ENCODE results near the gene CST11. TPM values are rescaled to one million over a fixed set of nuclear protein-coding genes. Genes with fewer than 3 reads are reported as not detected.

CST11 gene
- polyA plus RNA-seq, 1 donor (not counting 4 experiments of a cell fraction or from before 2014, with no cell fraction given) = not detected

DNA sequence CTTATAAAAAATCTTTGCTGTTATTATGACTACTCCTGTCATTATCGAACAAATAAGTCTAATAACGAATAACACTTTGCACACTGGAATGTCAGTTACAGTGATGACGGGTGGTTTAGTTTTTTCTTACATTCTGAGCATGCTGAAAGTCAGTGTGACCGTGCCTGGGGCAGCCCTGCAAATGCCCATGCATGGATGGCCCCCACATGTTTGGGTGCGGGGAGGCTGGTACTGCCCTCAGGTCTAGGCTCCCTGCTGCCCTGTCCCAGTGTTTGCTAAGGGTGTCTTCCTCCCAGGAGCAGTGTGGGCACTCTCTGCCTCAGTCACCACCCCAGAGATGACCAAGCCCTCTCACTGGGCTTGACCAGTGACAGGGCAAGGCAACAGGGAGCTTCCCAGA is 10.2 kb downstream of the CST11 start:
- Histone ChIP-seq H3K9ac (ENCODE audit: control insufficient read depth, extremely low read depth, insufficient read depth, low read length) (no peak overlapping the region), H3K9me3 (ENCODE audit: control insufficient read depth, low read depth, low read length) (no peaks in the 10 kb centered on the region), H3K4me1 (ENCODE audit: control insufficient read depth, extremely low read depth, insufficient read depth, low read length) (peaks cover 10% of the 10 kb centered on the region), H3K9me1 (ENCODE audit: control insufficient read depth, extremely low read depth, insufficient read depth, low read length) (peaks cover 2% of the 10 kb centered on the region), H3K27me3 (ENCODE audit: control insufficient read depth, extremely low read depth, insufficient read depth, low read length) (no peaks in the 10 kb centered on the region), H3K27ac (ENCODE audit: control insufficient read depth, insufficient read depth, low read length) (no peak overlapping the region), H3K36me3 (ENCODE audit: control insufficient read depth in 2 of 2, extremely low read depth in 1 of 2, insufficient read depth in 2 of 2, low read length in 2 of 2) (no peaks in the 10 kb centered on the region), H2AFZ (ENCODE audit: control insufficient read depth, low read length) (no peak overlapping the region), H3K79me2 (ENCODE audit: control insufficient read depth, insufficient read depth, low read length) (no peaks in the 10 kb centered on the region), H3K4me3 (ENCODE audit: control insufficient read depth in 2 of 3, extremely low read depth in 1 of 3, insufficient read depth in 2 of 3, low read depth in 1 of 3, low read length in 3 of 3) (no peak overlapping the region), H4K20me1 (ENCODE audit: control insufficient read depth, extremely low read depth, insufficient read depth, low read length) (no peaks in the 10 kb centered on the region), H3K4me2 (ENCODE audit: control insufficient read depth, extremely low read depth, insufficient read depth, low read depth, low read length) (no peak overlapping the region)
- TF ChIP-seq, protein P1, sequence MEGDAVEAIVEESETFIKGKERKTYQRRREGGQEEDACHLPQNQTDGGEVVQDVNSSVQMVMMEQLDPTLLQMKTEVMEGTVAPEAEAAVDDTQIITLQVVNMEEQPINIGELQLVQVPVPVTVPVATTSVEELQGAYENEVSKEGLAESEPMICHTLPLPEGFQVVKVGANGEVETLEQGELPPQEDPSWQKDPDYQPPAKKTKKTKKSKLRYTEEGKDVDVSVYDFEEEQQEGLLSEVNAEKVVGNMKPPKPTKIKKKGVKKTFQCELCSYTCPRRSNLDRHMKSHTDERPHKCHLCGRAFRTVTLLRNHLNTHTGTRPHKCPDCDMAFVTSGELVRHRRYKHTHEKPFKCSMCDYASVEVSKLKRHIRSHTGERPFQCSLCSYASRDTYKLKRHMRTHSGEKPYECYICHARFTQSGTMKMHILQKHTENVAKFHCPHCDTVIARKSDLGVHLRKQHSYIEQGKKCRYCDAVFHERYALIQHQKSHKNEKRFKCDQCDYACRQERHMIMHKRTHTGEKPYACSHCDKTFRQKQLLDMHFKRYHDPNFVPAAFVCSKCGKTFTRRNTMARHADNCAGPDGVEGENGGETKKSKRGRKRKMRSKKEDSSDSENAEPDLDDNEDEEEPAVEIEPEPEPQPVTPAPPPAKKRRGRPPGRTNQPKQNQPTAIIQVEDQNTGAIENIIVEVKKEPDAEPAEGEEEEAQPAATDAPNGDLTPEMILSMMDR (optimal IDR thresholded peaks at IDR 0.05 in 1 of 3, IDR thresholded peaks at IDR 0.05 in 1 of 3, conservative IDR thresholded peaks at IDR 0.05 in 1 of 3; ENCODE audit: extremely low read depth in 1 of 3, insufficient read depth in 2 of 3, low read length in 3 of 3) = no peak
- TF ChIP-seq EZH2 (IDR thresholded peaks at IDR 0.05; ENCODE audit: low read length) = no peak
- dilution Hi-C loops (cut with MboI; ENCODE audit: extremely low pct_ligation_motif_present, low sequenced_read_pairs) = no loop called here
- DNase-seq (ENCODE audit: low read depth, low spot score) = no peak
- FAIRE-seq = no peak

DNA sequence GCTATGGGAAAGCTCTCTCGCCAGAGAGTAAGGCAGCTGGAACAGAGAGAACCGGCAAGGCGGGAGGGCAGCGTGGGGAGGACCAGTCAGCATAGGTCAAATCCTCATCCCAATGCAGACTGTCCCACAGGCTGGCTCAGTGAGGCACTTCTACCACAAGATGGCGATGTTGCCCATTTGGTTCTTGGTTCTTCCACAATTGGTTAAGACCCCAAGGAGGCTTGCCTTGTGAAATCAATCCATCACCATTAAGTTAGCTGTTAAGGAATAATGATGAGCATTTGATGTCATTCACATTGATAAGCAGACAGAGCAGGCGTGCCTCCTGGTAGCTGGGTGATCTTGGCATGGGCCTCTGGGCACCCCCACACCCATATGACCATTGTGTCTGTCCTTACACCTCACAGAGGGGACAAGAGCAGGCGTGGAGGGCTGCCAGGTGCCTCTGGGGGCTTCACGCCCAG is 10.8 kb downstream of the CST11 start:
- dilution Hi-C loops (cut with MboI; ENCODE audit: extremely low pct_ligation_motif_present, low sequenced_read_pairs) = no loop called here
- Histone ChIP-seq H3K36me3 (ENCODE audit: control insufficient read depth in 2 of 2, extremely low read depth in 1 of 2, insufficient read depth in 2 of 2, low read length in 2 of 2) (no peaks in the 10 kb centered on the region), H3K9ac (ENCODE audit: control insufficient read depth, extremely low read depth, insufficient read depth, low read length) (no peak overlapping the region), H3K4me1 (ENCODE audit: control insufficient read depth, extremely low read depth, insufficient read depth, low read length) (peaks cover 10% of the 10 kb centered on the region), H2AFZ (ENCODE audit: control insufficient read depth, low read length) (no peak overlapping the region), H3K4me2 (ENCODE audit: control insufficient read depth, extremely low read depth, insufficient read depth, low read depth, low read length) (no peak overlapping the region), H3K9me3 (ENCODE audit: control insufficient read depth, low read depth, low read length) (no peaks in the 10 kb centered on the region), H3K4me3 (ENCODE audit: control insufficient read depth in 2 of 3, extremely low read depth in 1 of 3, insufficient read depth in 2 of 3, low read depth in 1 of 3, low read length in 3 of 3) (no peak overlapping the region), H4K20me1 (ENCODE audit: control insufficient read depth, extremely low read depth, insufficient read depth, low read length) (no peaks in the 10 kb centered on the region), H3K27ac (ENCODE audit: control insufficient read depth, insufficient read depth, low read length) (no peak overlapping the region), H3K9me1 (ENCODE audit: control insufficient read depth, extremely low read depth, insufficient read depth, low read length) (peaks cover 2% of the 10 kb centered on the region), H3K27me3 (ENCODE audit: control insufficient read depth, extremely low read depth, insufficient read depth, low read length) (no peaks in the 10 kb centered on the region), H3K79me2 (ENCODE audit: control insufficient read depth, insufficient read depth, low read length) (no peaks in the 10 kb centered on the region)
- TF ChIP-seq, protein P1 (optimal IDR thresholded peaks at IDR 0.05 in 1 of 3, IDR thresholded peaks at IDR 0.05 in 1 of 3, conservative IDR thresholded peaks at IDR 0.05 in 1 of 3; ENCODE audit: extremely low read depth in 1 of 3, insufficient read depth in 2 of 3, low read length in 3 of 3) = peak; percentile 92 to 97 (median 95)
- TF ChIP-seq EZH2 (IDR thresholded peaks at IDR 0.05; ENCODE audit: low read length) = no peak
- FAIRE-seq (peak; percentile 67), DNase-seq (ENCODE audit: low read depth, low spot score) (no peak)
